Measurements from ENCODE around the gene FRMPD2.
"Not testable (repeated sequence)": the region's sequence is repeated elsewhere in the genome, so short reads cannot be mapped to it uniquely, and the experiment has no call there.

The FRMPD2 gene

GRCh38 chr10:48289501-48290238 lies 15.2 kb upstream of the FRMPD2 start:
- peak; percentile 6 for DNase-seq (ENCODE audit: low read depth)

GRCh38 chr10:48288661-48289060 lies 14.2 kb upstream of the FRMPD2 start:
- no peak for DNase-seq (ENCODE audit: low read depth)

- no peak for DNase-seq (ENCODE audit: low read depth)
Measured at GRCh38 chr10:48287417-48288391, 13.2 kb upstream of the FRMPD2 start.

GRCh38 chr10:48286356-48286755 lies 11.9 kb upstream of the FRMPD2 start:
- no peak for DNase-seq (ENCODE audit: low read depth)

GRCh38 chr10:48285710-48286109 lies 11.2 kb upstream of the FRMPD2 start:
- no peak for DNase-seq (ENCODE audit: low read depth)

- DNase-seq (ENCODE audit: low read depth): no peak
Measured at GRCh38 chr10:48284811-48285210, 10.3 kb upstream of the FRMPD2 start.

GRCh38 chr10:48284002-48284546 lies 9.6 kb upstream of the FRMPD2 start:
- DNase-seq (ENCODE audit: low read depth): no peak

GRCh38 chr10:48282829-48283228 lies 8.3 kb upstream of the FRMPD2 start:
- no peak for DNase-seq (ENCODE audit: low read depth)

- not testable (repeated sequence) for DNase-seq (ENCODE audit: low read depth)
Measured at GRCh38 chr10:48281697-48282096, 7.2 kb upstream of the FRMPD2 start.

GRCh38 chr10:48279081-48279751 lies 4.7 kb upstream of the FRMPD2 start:
- no peak for DNase-seq (ENCODE audit: low read depth)

- no peak for DNase-seq (ENCODE audit: low read depth)
Measured at GRCh38 chr10:48277093-48277492, 2.6 kb upstream of the FRMPD2 start.

GRCh38 chr10:48273741-48274140 lies 755 bp downstream of the FRMPD2 start:
- DNase-seq (ENCODE audit: low read depth): no peak

GRCh38 chr10:48272682-48273081 lies 1.8 kb downstream of the FRMPD2 start:
- DNase-seq (ENCODE audit: low read depth): no peak

- no peak for DNase-seq (ENCODE audit: low read depth)
Measured at GRCh38 chr10:48271047-48271730, 3.3 kb downstream of the FRMPD2 start.

GRCh38 chr10:48266528-48266927 lies 8.0 kb downstream of the FRMPD2 start:
- DNase-seq (ENCODE audit: low read depth): no peak

GRCh38 chr10:48258105-48258504 lies 16.4 kb downstream of the FRMPD2 start:
- no peak for DNase-seq (ENCODE audit: low read depth)

- no peak for DNase-seq (ENCODE audit: low read depth)
Measured at GRCh38 chr10:48257407-48257961, 17.0 kb downstream of the FRMPD2 start.

- DNase-seq (ENCODE audit: low read depth): no peak
Measured at GRCh38 chr10:48255722-48256121, 18.8 kb downstream of the FRMPD2 start.

- DNase-seq (ENCODE audit: low read depth): no peak
Measured at GRCh38 chr10:48254750-48255512, 19.6 kb downstream of the FRMPD2 start.

GRCh38 chr10:48253970-48254657 lies 20.4 kb downstream of the FRMPD2 start:
- no peak for DNase-seq (ENCODE audit: low read depth)

All from stimulated activated CD8-positive, alpha-beta memory T cell treated with anti-CD3 and anti-CD28 coated beads, Interleukin-15, amount 100 ng/mL, for 1 hour (primary cell).